Midbrain (tissue), 1 donor: Measurements from ENCODE around the gene TRMU.
"Not testable (repeated sequence)": the region's sequence is repeated elsewhere in the genome, so short reads cannot be mapped to it uniquely, and the experiment has no call there.

Experiments used
- DNase-seq: peaks from one replicate; lab custom pipeline; 2025; lab: John Stamatoyannopoulos, UW

Gene TRMU

GRCh38 chr22:46387748-46388147, 52.2 kb downstream of the TRMU start:
- no peak for DNase-seq

- no peak for DNase-seq
Measured at GRCh38 chr22:46388647-46389046, 53.1 kb downstream of the TRMU start.

DNA sequence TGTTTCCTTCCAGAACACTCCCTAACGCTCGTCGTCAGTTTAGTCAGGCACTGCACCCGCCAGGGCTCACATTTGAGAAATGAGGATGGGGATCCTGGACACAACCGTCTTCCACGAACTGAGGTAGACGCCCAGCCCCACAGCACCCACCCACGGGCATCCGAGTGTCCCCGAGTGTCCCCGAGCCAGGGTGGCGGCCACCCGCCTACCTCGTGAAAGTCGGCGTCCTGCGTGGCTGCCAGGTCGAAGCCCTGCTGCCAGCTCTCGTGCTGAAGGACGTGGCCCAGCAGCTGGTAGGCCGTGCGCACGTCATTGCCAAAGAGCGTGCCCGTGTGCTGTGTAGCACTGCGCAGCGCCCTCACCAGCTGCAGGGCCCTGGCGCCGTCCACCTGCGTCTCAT, 53.6 kb downstream of the TRMU start:
- DNase-seq, result no peak

DNA sequence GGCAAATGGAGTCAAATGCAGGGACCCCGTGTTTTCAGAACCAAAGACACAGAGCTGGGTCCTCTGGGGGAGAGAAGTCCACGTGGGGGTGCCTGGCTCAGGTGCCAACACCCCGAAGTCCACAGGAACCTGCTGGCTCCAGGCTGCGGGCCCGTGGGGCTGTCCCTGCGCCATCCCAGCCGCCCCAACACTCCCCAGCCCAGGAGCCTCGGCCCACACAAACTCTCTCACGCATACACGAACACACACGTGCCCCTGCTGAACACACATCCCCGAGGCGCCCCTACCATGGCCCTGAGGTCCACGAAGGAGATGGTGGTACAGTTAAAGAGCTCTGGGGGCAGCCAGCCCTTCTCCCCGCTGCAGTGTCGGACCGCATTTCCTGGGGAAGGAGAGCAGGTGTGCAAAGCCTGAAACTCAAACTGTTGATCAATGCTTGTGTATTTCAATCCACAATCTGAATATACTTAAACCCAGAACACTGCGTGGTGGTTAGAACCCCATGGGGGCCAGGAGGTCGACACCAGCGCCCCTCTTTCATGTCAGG, 54.7 kb downstream of the TRMU start:
- no peak for DNase-seq

DNA sequence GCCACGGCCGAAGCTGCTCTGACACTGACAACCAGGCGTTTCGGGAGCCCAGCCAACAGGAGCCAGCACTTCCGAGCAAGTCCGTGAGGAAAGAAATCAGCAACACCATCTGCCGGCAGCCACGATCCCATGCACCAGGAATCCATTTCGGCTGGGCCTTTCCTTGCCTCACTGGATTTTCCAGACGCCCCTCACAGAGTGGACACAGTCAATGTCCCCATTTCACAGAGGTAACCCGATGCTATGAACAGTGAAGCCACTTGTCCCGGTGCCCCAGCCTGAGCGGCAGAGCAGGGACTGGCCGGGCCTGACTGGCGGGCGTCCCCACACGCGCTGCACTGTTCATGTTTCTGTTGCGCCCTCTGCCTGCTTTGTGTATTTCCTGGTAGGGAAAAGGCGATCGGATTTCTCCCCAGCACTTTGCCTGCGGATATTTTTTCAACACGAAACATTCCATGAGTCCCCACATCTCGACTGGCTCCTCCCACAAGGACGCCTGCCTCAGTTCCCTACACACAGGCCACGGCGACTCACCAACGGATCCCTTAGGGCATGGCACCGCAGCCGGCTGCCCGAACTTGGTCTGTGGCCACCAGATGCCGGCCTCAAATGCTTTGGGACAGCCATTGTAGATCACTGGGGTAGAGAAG, 55.3 kb downstream of the TRMU start:
- peak; percentile 0 for DNase-seq

GRCh38 chr22:46391486-46392136, 56.1 kb downstream of the TRMU start:
- no peak for DNase-seq

- DNase-seq, result no peak
Measured at GRCh38 chr22:46392137-46392844, 56.8 kb downstream of the TRMU start.

GRCh38 chr22:46393873-46394272, 58.4 kb downstream of the TRMU start:
- no peak for DNase-seq

DNA sequence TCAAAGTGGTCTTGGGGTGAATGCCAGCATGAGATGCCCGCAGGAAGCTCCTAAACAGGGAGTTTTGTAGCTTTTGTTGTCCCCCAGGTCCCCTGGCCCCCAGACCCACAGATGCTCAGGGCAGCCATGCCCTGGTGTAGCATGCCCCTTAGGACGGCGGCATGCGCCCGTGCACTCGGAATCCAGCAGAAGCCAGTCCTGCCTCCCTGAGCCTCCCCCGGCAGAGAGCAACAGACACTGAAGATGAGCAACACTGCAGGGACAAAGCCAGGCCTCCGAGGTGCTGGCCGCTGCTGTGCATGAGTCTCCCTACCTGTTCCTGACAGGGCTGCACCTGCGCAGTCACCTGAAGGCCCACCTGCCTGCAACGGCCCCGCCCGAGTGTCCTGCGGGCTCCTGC, 59.1 kb downstream of the TRMU start:
- no peak for DNase-seq

DNA sequence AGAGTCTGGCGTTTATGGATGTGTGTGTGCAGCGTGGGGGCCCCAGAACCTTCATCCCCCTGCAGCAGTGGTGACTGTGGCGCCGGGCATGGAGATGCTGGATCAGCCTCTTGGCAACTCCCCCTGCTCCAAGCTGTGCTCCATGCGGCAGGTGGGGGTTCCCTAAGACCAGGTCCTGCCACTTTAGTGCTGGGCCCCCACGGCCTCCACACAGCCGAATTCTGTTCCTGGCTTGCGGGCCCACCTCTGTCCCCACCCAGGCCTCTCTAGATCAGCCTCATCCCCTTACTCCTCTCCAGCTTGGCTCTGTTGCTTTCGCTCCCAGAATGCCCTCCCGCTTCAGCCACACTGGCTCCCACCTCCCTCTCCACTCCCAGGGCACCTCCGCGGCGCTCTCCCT, 59.6 kb downstream of the TRMU start:
- DNase-seq, result no peak

DNA sequence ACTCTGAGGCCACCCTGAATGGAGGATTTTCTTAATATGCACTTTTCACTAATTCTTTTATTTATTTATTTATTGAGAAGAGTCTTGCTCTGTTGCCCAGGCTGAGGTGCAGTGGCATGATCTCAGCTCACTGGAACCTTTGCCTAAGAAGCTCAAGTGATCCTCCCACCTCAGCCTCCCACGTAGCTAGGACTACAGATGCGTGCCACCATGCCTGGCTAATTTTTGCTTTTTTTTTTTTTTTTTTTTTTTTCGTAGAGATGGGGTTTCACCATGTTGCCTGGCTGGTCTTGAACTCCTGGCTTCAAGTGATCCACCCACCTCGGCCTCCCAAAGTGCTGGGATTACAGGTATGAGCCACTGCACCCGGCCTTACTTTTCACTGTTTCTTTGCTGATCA, 61.5 kb downstream of the TRMU start:
- DNase-seq, result not testable (repeated sequence)

DNA sequence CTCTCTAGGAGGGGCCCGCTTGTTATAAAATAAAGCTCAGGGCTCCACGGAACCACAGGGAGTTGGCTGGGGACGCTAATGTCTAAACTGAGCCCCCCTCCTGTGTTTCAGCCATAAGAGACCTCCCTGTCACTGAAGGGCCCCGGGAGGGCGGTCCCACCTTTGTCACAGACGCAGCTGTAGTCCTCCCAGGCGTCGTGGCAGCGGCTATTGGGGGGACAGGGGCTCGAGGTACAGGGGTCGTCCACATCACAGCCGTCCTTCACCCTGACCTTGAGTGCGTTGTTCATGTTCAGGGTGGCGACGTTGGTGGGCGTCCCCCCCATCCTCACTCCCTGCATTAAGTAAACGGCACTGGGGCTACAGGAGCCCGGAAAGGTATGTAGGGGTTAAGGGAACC, 62.0 kb downstream of the TRMU start:
- DNase-seq, result no peak

- no peak for DNase-seq
Measured at GRCh38 chr22:46397951-46398350, 62.4 kb downstream of the TRMU start.

DNA sequence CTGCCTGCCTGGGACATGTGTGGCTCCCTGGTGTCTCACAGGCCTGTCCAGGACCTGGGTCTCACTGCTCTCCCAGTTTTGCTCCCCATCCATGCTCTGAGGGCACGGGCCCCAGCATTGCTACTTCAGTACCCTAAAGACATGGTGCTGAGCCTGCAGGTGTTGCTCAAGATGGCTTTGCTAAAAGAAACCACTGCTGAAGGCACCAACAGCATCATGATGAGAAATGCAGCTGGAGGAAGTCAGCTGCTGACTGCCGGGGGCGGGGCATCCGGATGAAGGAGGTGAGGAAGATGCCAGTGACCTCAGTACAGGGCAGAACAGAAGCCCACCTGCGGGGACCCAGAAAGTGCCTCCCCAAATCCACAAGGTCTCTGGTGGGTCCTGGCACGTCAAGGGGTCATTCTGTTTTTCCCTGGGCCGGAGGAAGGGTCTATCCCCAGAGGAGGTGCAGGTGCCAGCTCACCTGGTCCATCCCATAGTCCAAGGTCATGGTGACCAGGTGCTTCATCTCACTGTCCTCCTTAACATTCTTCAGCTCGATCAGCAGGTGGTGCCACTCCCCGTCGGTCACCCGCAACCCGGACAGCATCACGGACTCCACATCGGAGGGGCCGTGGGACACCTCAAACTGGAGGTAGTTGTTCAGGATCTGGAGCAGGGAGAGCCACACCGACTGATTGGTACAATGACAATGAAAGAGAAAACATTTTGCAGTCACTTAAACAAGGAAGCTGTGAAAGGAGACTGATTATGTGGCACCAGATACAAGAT, 63.9 kb downstream of the TRMU start:
- no peak for DNase-seq

DNA sequence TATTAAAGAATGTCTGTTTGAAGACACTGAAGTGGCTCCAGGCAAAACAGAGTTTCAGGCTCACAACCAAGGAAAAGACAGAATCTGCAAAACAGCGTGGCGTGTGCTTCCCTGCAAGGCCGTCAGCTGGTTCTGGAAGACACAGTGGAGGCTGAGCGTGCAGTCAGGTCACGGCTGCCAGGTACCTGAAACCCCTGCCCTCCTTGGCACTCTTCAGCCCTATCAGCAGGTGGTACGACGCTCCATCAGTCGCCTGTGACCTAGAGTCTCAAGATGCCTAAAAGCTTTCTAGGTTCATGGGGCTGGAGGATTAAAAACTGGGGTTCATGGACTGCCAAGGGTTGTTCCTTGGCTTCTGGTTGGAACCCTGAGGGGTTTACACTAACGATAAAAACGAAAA, 65.9 kb downstream of the TRMU start:
- DNase-seq, result no peak

DNA sequence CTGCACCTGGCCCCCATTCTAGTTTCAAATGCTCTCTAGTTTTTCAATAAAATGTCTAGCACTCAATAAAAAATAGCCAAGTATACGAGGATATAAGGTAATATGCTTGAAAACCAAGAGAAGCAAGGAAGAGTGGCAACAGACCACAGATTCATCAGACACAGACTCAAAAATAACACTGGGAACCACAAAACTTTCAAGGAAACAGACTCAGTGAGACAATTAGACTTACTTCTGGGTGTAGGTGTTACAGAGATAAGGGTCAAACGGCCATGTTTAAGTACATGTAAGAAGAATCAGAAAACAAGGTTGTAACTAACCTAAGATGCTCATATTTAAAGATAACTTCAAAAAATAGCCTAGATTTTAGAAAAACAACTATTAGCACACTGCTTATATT, 67.0 kb downstream of the TRMU start:
- DNase-seq, result no peak

DNA sequence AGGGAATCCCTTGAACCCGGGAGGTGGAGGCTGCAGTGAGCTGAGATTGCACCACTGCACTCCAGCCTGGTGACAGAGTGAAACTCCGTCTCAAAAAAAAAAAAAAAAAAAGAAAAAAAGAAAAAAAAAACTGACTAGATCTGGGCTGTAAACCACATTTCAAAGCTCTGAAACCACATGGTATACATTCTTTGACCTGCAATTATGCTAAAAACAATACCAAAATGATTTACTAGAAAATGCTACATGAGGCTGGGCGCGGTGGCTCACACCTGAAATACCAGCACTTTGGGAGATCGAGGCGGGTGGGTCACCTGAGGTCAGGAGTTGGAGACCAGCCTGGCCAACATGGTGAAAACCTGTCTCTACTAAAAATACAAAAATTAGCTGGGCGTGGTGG, 68.4 kb downstream of the TRMU start:
- not testable (repeated sequence) for DNase-seq

GRCh38 chr22:46405901-46406300, 70.4 kb downstream of the TRMU start:
- DNase-seq, result no peak

- no peak for DNase-seq
Measured at GRCh38 chr22:46406349-46406748, 70.8 kb downstream of the TRMU start.

- DNase-seq, result no peak
Measured at GRCh38 chr22:46406791-46407190, 71.3 kb downstream of the TRMU start.
